BE2C (cell line): ENCODE measurements around the gene SLC25A21.
"Not testable (repeated sequence)": the region's sequence is repeated elsewhere in the genome, so short reads cannot be mapped to it uniquely, and the experiment has no call there.

ENCODE experiments used
- DNase-seq: peaks from one replicate; pipeline ENCODE4 v3.0.0-alpha.2; 2020
- H3K27me3 ChIP-seq: fragments of 250-450 bp; sonication (Bioruptor Pico); 2 replicates; pipeline ENCODE4 v1.5.1; 2020; ENCODE audit warnings: mild to moderate bottlenecking
- H3K36me3 ChIP-seq: fragments of 250-450 bp; sonication (Bioruptor Pico); 2 replicates; pipeline ENCODE4 v1.5.1; 2020; ENCODE audit warnings: mild to moderate bottlenecking
- H3K4me1 ChIP-seq: fragments of 250-450 bp; sonication (Bioruptor Pico); 2 replicates; pipeline ENCODE4 v1.5.1; 2020
- H3K4me3 ChIP-seq: 2 replicates; pipeline ENCODE4 v1.5.1; 2011; ENCODE audit warnings: low read depth, low read length
- H3K9me3 ChIP-seq: fragments of 250-450 bp; sonication (Bioruptor Pico); 2 replicates; pipeline ENCODE4 v1.5.1; 2020
- CTCF ChIP-seq: IDR thresholded peaks from 2 replicates; pipeline ENCODE4 v1.5.1; 2012; ENCODE audit warnings: mild to moderate bottlenecking, low read depth, low read length

The SLC25A21 gene

GRCh38 chr14:37078131-37078530 is 94.3 kb downstream of the SLC25A21 start:
- no peak for DNase-seq
- H3K4me1 ChIP-seq, result no peaks in the 10 kb centered on the region
- no peak for TF ChIP-seq CTCF
- H3K36me3 ChIP-seq, result no peaks in the 10 kb centered on the region; the same call in 1 of the 2 replicates
- H3K4me3 ChIP-seq, result no peak overlapping the region
- H3K9me3 ChIP-seq, result no peaks in the 10 kb centered on the region
- H3K27me3 ChIP-seq, result no peaks in the 10 kb centered on the region

DNA sequence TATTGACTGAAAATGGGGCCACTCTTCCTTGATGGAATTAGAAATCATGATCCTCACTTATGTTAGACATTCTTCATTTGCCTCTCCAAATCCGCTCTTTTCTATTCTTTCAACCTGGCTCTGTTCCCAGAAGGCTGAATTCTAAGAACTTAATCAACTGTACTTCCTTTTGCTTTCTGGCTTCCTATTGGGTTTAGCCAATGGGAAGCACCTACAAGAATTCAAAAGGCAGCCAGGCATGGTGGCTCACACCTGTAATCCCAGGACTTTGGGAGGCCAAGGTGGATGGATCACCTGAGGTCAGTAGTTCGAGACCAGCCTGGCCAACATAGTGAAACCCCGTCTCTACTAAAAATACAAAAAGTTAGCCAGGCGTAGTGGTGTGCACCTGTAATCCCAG is 98.1 kb downstream of the SLC25A21 start:
- H3K27me3 ChIP-seq, DNase-seq, H3K36me3 ChIP-seq, H3K9me3 ChIP-seq, H3K4me3 ChIP-seq, H3K4me1 ChIP-seq: not testable (repeated sequence)

- no peaks in the 10 kb centered on the region for H3K9me3 ChIP-seq
- TF ChIP-seq CTCF, result no peak
- H3K36me3 ChIP-seq, result no peaks in the 10 kb centered on the region
Measured at GRCh38 chr14:37063467-37064240, 108.8 kb downstream of the SLC25A21 start.

GRCh38 chr14:37062191-37062803 is 110.1 kb downstream of the SLC25A21 start:
- no peaks in the 10 kb centered on the region for H3K36me3 ChIP-seq
- no peaks in the 10 kb centered on the region for H3K27me3 ChIP-seq
- TF ChIP-seq CTCF, result no peak
- no peaks in the 10 kb centered on the region for H3K9me3 ChIP-seq
- H3K4me1 ChIP-seq, result no peaks in the 10 kb centered on the region
- no peak for DNase-seq
- H3K4me3 ChIP-seq, result no peak overlapping the region

More at GRCh38 chr14:37063467-37064240, 108.8 kb downstream of the SLC25A21 start:
- Histone ChIP-seq H3K4me1 (no peaks in the 10 kb centered on the region), H3K4me3 (no peak overlapping the region), H3K27me3 (no peaks in the 10 kb centered on the region)
- DNase-seq, result no peak

DNA sequence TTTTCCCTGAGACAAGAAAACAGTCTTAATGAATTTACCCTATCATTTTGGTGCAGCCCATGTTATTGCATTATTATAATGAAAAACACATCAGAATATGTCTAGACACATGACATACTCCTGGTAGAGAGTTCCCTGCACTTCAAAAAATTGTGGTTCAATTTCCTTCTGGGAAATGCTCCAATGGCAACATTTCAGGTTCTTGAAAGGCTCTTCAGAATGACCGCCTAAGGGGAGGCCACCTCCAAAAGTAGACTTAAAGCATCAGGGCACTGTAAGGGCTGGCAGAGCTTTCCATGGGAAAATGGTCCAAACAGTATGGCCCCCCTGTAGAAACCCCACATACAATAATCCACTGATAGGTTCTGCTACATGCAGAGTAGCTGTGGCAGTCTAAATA is 110.7 kb downstream of the SLC25A21 start:
- no peaks in the 10 kb centered on the region for H3K27me3 ChIP-seq
- H3K4me1 ChIP-seq, result no peaks in the 10 kb centered on the region
- DNase-seq, result no peak
- TF ChIP-seq CTCF, result no peak
- H3K4me3 ChIP-seq, result no peak overlapping the region
- no peaks in the 10 kb centered on the region for H3K9me3 ChIP-seq
- no peaks in the 10 kb centered on the region for H3K36me3 ChIP-seq

- Histone ChIP-seq H3K9me3 (no peaks in the 10 kb centered on the region), H3K36me3 (no peaks in the 10 kb centered on the region), H3K27me3 (no peaks in the 10 kb centered on the region), H3K4me3 (no peak overlapping the region), H3K4me1 (no peaks in the 10 kb centered on the region)
- no peak for TF ChIP-seq CTCF
- DNase-seq, result no peak
Measured at GRCh38 chr14:37060496-37061260, 111.7 kb downstream of the SLC25A21 start.
